ENCODE results near the gene TMED8. TPM values are rescaled to one million over a fixed set of nuclear protein-coding genes. Genes with fewer than 3 reads are reported as not detected.

Gene TMED8
- total and polyA plus RNA-seq, 2 donors (not counting 1 experiment from before 2014, with no cell fraction given) = 13.1 to 43.8 TPM

- Mint-ChIP-seq H3K4me3 (no peak within 1 kb of the TSS), H3K4me1 (no peaks in the 10 kb centered on the region), H3K9me3 (ENCODE audit: insufficient read depth) (peaks cover 7% of the 10 kb centered on the region), H3K27me3 (no peaks in the 10 kb centered on the region), H3K27ac (no peak within 1 kb of the TSS)
- Histone ChIP-seq H3K4me3 (ENCODE audit: control extremely low read depth in 1 of 5, extremely low read depth in 1 of 5, insufficient read depth in 1 of 5, low read depth in 2 of 5, low read length in 4 of 5) (no peak within 1 kb of the TSS), H3K4me2 (replicated peaks; ENCODE audit: low read depth, low read length, poor library complexity, severe bottlenecking) (no peak within 1 kb of the TSS), H3K79me2 (ENCODE audit: control insufficient read depth, insufficient read depth, low read length) (no peaks in the 10 kb centered on the region), H3K9ac (ENCODE audit: low read length) (no peak within 1 kb of the TSS), H3K36me3 (replicated peaks in 1 of 2; ENCODE audit: control extremely low read depth in 1 of 2, control insufficient read depth in 1 of 2, extremely low read depth in 1 of 2, insufficient read depth in 2 of 2, low read length in 1 of 2) (peaks cover 6 to 54% of the 10 kb centered on the region in 2 experiments), H4K20me1 (ENCODE audit: control insufficient read depth, insufficient read depth, low read length, poor library complexity, severe bottlenecking) (no peaks in the 10 kb centered on the region), H3K27me3 (replicated peaks in 1 of 4; ENCODE audit: control extremely low read depth in 1 of 4, control insufficient read depth in 3 of 4, insufficient read depth in 4 of 4, low read length in 3 of 4) (no peaks in the 10 kb centered on the region), H3K4me1 (ENCODE audit: control insufficient read depth in 2 of 2, insufficient read depth in 2 of 2, low read length in 2 of 2) (no peaks in the 10 kb centered on the region), H3K27ac (ENCODE audit: low read length in 2 of 2) (no peak within 1 kb of the TSS), H3K9me3 (ENCODE audit: control extremely low read depth in 1 of 3, control insufficient read depth in 2 of 3, insufficient read depth in 1 of 3, low read length in 2 of 3) (peaks cover 0 to 14% (median 12%) of the 10 kb centered on the region in 3 donors), H2AFZ (ENCODE audit: insufficient read depth, low read depth, low read length, poor library complexity, severe bottlenecking) (no peak within 1 kb of the TSS)
- no peak for DNase-seq
- CTCF ChIA-PET = no interaction called here
- intact Hi-C loops (cut with micrococcal nuclease) = no loop called here
- POLR2A ChIA-PET = no interaction called here
- no peak for TF ChIP-seq CTCF (IDR thresholded peaks at IDR 0.05)
- TF ChIP-seq EZH2 (IDR thresholded peaks at IDR 0.05; ENCODE audit: borderline replicate concordance, insufficient read depth, low read depth, low read length, poor library complexity, severe bottlenecking) = no peak
- ATAC-seq (ENCODE audit: low read depth) = no peak
- WGBS (ENCODE audit: insufficient coverage) = 100% methylated on average over 1 of the region's 1 CpG
Observed at GRCh38 chr14:77423423-77423822, 46.5 kb upstream of the TMED8 start, which contains the start of gene NOXRED1. Gene NOXRED1 (minus strand): TSS chr14:77423523. CDS start chr14:77422889, 634 bp downstream.

- H3K27ac Mint-ChIP-seq = no peak overlapping the region
- POLR2A ChIA-PET = no interaction called here
Observed at GRCh38 chr14:77421201-77421600, 44.3 kb upstream of the TMED8 start.

More at GRCh38 chr14:77421201-77421600, 44.3 kb upstream of the TMED8 start:
- CTCF ChIA-PET = no interaction called here
- H3K27me3 Mint-ChIP-seq = no peaks in the 10 kb centered on the region
- no peak overlapping the region for H3K4me3 Mint-ChIP-seq
- peaks cover 6 to 33% of the 10 kb centered on the region in 2 experiments for H3K36me3 ChIP-seq (replicated peaks in 1 of 2; ENCODE audit: control extremely low read depth in 1 of 2, control insufficient read depth in 1 of 2, extremely low read depth in 1 of 2, insufficient read depth in 2 of 2, low read length in 1 of 2)
- peaks cover 10% of the 10 kb centered on the region for H3K9me3 Mint-ChIP-seq (ENCODE audit: insufficient read depth)
- H3K4me1 Mint-ChIP-seq = no peaks in the 10 kb centered on the region
- H3K27me3 ChIP-seq (replicated peaks in 1 of 4; ENCODE audit: control extremely low read depth in 1 of 4, control insufficient read depth in 3 of 4, insufficient read depth in 4 of 4, low read length in 3 of 4) = no peaks in the 10 kb centered on the region
- intact Hi-C loops (cut with micrococcal nuclease) = no loop called here
- DNase-seq (no peak), ATAC-seq (ENCODE audit: low read depth) (no peak)
- H4K20me1 ChIP-seq (ENCODE audit: control insufficient read depth, insufficient read depth, low read length, poor library complexity, severe bottlenecking) = no peaks in the 10 kb centered on the region
- H3K4me3 ChIP-seq (ENCODE audit: control extremely low read depth in 1 of 5, extremely low read depth in 1 of 5, insufficient read depth in 1 of 5, low read depth in 2 of 5, low read length in 4 of 5) = no peak overlapping the region
- H3K27ac ChIP-seq (ENCODE audit: low read length in 2 of 2) = no peak overlapping the region
- no CpG with 5 or more reads among the region's 2 CpGs for WGBS (ENCODE audit: insufficient coverage)
- no peaks in the 10 kb centered on the region for H3K4me1 ChIP-seq (ENCODE audit: control insufficient read depth in 2 of 2, insufficient read depth in 2 of 2, low read length in 2 of 2)
- no peak overlapping the region for H2AFZ ChIP-seq (ENCODE audit: insufficient read depth, low read depth, low read length, poor library complexity, severe bottlenecking)
- H3K9ac ChIP-seq (ENCODE audit: low read length) = no peak overlapping the region
- no peak overlapping the region for H3K4me2 ChIP-seq (replicated peaks; ENCODE audit: low read depth, low read length, poor library complexity, severe bottlenecking)
- TF ChIP-seq EZH2 (IDR thresholded peaks at IDR 0.05; ENCODE audit: borderline replicate concordance, insufficient read depth, low read depth, low read length, poor library complexity, severe bottlenecking) (no peak), CTCF (IDR thresholded peaks at IDR 0.05) (no peak)
- peaks cover 0 to 15% (median 14%) of the 10 kb centered on the region in 3 donors for H3K9me3 ChIP-seq (ENCODE audit: control extremely low read depth in 1 of 3, control insufficient read depth in 2 of 3, insufficient read depth in 1 of 3, low read length in 2 of 3)
- H3K79me2 ChIP-seq (ENCODE audit: control insufficient read depth, insufficient read depth, low read length) = no peaks in the 10 kb centered on the region

All from B cell (primary cell).